Peyer's patch (tissue), 4 donors: ENCODE data around the gene NT5DC4. TPM values are rescaled to one million over a fixed set of nuclear protein-coding genes. Genes with fewer than 3 reads are reported as not detected.

Experiments
- DNase-seq, 3 donors: peaks; one replicate each; pipeline ENCODE4 v3.0.0-alpha.2; 2017 to 2019
- H3K27ac ChIP-seq, 4 donors: fragments of 200-600 bp; sonication (generic); one replicate each; pipeline ENCODE4 v1.5.1; 2016 to 2019
- H3K27me3 ChIP-seq, 2 donors: fragments of 200-600 bp; sonication (generic); one replicate each; pipeline ENCODE4 v1.5.1; 2019
- H3K36me3 ChIP-seq, 3 donors: fragments of 200-600 bp; sonication (generic); one replicate each; pipeline ENCODE4 v1.5.1; 2016 to 2019
- H3K4me1 ChIP-seq, 4 donors: fragments of 200-600 bp; sonication (generic); one replicate each; pipeline ENCODE4 v1.5.1; 2016 to 2019
- H3K4me3 ChIP-seq, 4 donors: fragments of 200-600 bp; sonication (generic); 1 replicate in 3 of 4; 2 replicates in 1 of 4; pipeline ENCODE4 v1.5.1; 2016 to 2019; ENCODE audit warnings: mild to moderate bottlenecking in 1 of 4
- H3K9me3 ChIP-seq, 4 donors: fragments of 200-600 bp; sonication (generic); one replicate each; pipeline ENCODE4 v1.5.1; 2016 to 2019; ENCODE audit warnings: mild to moderate bottlenecking in 1 of 4
- POLR2A ChIP-seq, 2 donors: fragments of 450-650 bp; IDR thresholded peaks; one replicate each; pipeline ENCODE4 v1.5.1; 2017; ENCODE audit warnings: antibody characterized with exemption in 2 of 2, mild to moderate bottlenecking in 2 of 2, moderate library complexity in 2 of 2
- total RNA-seq, 4 donors: library from RNA; depleted of rRNA; stranded (reverse); fragments of >200 nt; gene quantifications; one replicate each; pipeline ENCODE4 v1.1.0, GENCODE V29; 2016
- TF ChIP-seq, protein P1 (sequence below), 6 experiments: fragments of 450-650 bp in 4 of 6; fragments of 200-600 bp in 2 of 6; sonication (generic) in 1 of 6; IDR thresholded peaks; one replicate each; pipeline ENCODE4 v1.5.1; 2017 to 2019; ENCODE audit warnings: antibody characterized with exemption in 6 of 6, mild to moderate bottlenecking in 3 of 6, moderate library complexity in 1 of 6

The NT5DC4 gene
- total RNA-seq, 4 donors from 2014 or later = 5.8 TPM; not detected in 3

DNA sequence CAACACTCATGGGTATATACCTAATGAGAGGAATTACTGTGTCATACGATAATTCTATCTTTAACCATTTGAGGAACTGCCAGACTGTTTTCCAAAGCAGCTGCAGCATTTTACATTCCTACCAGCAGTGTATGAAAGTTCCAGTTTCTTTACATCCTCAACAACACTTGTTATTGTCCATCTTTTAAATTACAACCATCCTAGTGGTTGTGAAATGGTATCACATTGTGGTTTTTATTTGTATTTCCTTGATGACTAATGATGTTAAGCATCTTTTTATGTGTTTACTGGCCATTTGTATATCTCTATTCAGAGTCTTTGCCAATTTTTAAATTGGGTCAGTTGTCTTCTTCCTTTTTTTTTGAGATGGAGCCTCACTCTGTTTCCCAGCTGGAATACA, 47.6 kb downstream of the NT5DC4 start:
- peak overlapping the region in 2 of 4 donors; percentile 15 to 46 for H3K27ac ChIP-seq
- H3K36me3 ChIP-seq = no peaks in the 10 kb centered on the region
- peaks cover 0 to 13% (median 7%) of the 10 kb centered on the region in 4 donors for H3K4me1 ChIP-seq
- DNase-seq = no peak
- H3K27me3 ChIP-seq = no peaks in the 10 kb centered on the region
- H3K4me3 ChIP-seq = no peak overlapping the region
- TF ChIP-seq, protein P1, sequence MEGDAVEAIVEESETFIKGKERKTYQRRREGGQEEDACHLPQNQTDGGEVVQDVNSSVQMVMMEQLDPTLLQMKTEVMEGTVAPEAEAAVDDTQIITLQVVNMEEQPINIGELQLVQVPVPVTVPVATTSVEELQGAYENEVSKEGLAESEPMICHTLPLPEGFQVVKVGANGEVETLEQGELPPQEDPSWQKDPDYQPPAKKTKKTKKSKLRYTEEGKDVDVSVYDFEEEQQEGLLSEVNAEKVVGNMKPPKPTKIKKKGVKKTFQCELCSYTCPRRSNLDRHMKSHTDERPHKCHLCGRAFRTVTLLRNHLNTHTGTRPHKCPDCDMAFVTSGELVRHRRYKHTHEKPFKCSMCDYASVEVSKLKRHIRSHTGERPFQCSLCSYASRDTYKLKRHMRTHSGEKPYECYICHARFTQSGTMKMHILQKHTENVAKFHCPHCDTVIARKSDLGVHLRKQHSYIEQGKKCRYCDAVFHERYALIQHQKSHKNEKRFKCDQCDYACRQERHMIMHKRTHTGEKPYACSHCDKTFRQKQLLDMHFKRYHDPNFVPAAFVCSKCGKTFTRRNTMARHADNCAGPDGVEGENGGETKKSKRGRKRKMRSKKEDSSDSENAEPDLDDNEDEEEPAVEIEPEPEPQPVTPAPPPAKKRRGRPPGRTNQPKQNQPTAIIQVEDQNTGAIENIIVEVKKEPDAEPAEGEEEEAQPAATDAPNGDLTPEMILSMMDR (IDR thresholded peaks at IDR 0.05) = peak in 3 of 6 experiments; percentile 26 to 40 (median 35)
- no peak for TF ChIP-seq POLR2A (IDR thresholded peaks at IDR 0.05)
- no peaks in the 10 kb centered on the region for H3K9me3 ChIP-seq

DNA sequence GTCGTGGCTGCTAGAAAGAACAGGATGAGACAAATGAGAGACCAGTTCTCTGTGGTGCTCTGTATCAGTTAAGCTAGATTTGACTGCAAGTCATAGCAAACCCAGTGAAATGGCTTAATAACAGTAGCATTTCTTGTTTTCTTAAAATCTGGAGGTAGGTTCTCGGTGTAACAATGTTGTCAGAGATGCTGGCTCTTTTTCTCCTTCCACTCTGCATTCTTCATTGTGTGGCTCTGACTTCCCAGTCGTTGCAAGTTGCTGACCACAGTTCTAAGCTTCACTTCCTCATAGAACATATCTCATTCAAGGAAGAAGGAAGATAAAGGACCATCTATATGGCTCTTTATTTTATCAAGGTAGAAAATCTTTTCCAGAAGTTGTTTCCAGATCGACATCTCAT, 51.5 kb downstream of the NT5DC4 start:
- Histone ChIP-seq H3K27ac (no peak overlapping the region), H3K9me3 (no peaks in the 10 kb centered on the region), H3K36me3 (no peaks in the 10 kb centered on the region), H3K27me3 (no peaks in the 10 kb centered on the region), H3K4me1 (no peaks in the 10 kb centered on the region), H3K4me3 (no peak overlapping the region)
- TF ChIP-seq POLR2A (IDR thresholded peaks at IDR 0.05) = no peak
- TF ChIP-seq, protein P1 (IDR thresholded peaks at IDR 0.05) = no peak
- no peak for DNase-seq

DNA sequence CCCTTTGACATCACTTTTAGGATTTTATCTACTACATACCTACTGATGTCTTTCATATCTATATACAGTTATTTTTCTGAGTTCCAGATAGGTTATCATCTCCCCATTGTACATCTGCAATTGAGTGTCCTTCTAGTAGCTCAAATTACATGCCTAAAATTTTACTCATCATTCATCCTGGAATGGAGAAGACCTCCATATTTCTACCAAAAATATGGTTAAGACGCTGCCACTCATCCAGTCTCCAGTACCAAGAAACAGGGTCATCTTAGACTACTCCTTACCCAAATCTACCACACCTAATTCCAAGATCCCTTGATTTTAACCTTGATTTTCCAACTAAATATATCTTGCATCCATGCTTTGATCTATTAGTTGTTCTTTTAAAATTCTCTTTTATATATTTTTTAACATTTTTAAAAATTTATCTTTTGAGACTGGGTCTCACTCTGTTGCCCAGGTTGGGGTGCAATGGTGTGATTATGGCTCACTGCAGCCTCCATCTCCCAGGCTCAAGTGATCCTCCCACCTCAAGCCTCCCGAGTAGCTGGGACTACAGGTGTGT, 52.2 kb downstream of the NT5DC4 start:
- no peaks in the 10 kb centered on the region for H3K36me3 ChIP-seq
- no peak for TF ChIP-seq POLR2A (IDR thresholded peaks at IDR 0.05)
- TF ChIP-seq, protein P1 (IDR thresholded peaks at IDR 0.05) = no peak
- no peaks in the 10 kb centered on the region for H3K27me3 ChIP-seq
- no peak overlapping the region for H3K27ac ChIP-seq
- H3K4me3 ChIP-seq = no peak overlapping the region
- DNase-seq = no peak
- H3K4me1 ChIP-seq = no peaks in the 10 kb centered on the region
- H3K9me3 ChIP-seq = no peaks in the 10 kb centered on the region

DNA sequence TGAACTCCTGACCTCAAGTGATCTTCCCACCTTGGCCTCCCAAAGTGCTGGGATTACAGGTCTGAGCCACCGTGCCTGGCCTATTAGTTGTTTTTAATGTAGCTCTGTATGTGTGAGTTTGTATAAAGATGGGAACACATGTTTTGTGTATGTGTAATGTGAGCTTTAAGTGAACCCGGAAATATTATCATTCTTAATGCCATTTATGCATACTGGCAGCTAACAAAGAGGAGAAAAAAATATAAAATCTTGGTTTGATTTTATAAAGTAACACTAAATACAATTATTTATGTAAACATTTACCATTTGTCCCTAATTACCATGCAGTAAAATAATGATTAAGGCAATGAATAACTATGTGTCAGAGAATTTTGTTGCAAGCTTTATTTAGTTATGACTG, 52.7 kb downstream of the NT5DC4 start:
- H3K27ac ChIP-seq = no peak overlapping the region
- no peaks in the 10 kb centered on the region for H3K9me3 ChIP-seq
- no peaks in the 10 kb centered on the region for H3K36me3 ChIP-seq
- TF ChIP-seq, protein P1 (IDR thresholded peaks at IDR 0.05) = no peak
- TF ChIP-seq POLR2A (IDR thresholded peaks at IDR 0.05) = no peak
- no peak overlapping the region for H3K4me3 ChIP-seq
- H3K4me1 ChIP-seq = no peaks in the 10 kb centered on the region
- no peaks in the 10 kb centered on the region for H3K27me3 ChIP-seq
- DNase-seq = no peak

DNA sequence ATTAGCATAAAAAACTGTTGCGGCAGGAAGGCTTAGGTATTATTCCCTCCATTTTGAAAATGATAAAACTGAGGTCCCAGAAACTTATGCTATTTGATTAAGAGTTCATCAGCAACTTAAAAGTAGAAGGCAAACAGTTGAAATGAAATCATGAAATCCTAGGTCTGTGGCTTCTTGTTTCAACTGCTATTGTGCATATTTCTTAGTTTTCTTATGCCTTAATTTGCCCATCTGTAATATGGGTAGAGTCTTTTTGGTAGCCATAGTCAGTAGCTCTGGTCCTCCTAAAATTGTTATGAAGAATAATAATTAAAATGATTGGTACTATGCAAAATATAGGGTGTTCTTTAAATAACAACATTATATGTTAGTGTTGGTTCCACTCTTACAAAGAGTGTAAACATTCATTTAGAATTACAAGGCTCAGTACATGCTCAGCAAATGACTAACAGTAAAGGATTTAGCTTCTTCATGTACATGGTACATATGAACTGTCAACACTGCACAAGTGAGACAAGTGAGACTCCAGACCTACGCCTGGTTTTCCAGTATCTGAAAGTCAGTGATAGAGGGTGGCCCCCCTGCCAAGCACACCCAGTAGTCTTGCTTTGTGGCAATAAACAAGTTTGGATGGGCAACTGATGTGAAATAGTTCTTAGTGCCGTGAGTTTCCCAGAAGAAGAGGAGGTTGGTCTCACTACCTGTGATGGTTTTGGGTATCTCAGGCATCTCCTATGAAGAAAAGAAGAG, 53.9 kb downstream of the NT5DC4 start:
- no peak for TF ChIP-seq POLR2A (IDR thresholded peaks at IDR 0.05)
- TF ChIP-seq, protein P1 (IDR thresholded peaks at IDR 0.05) = no peak

More for the DNA sequence above, 53.9 kb downstream of the NT5DC4 start:
- Histone ChIP-seq H3K36me3 (no peaks in the 10 kb centered on the region), H3K27me3 (no peaks in the 10 kb centered on the region), H3K27ac (no peak overlapping the region), H3K9me3 (no peaks in the 10 kb centered on the region), H3K4me1 (no peaks in the 10 kb centered on the region), H3K4me3 (no peak overlapping the region)
- no peak for DNase-seq
